ENCODE data around the gene FRAS1. TPM values are rescaled to one million over a fixed set of nuclear protein-coding genes. Genes with fewer than 3 reads are reported as not detected.
"Not testable (repeated sequence)": the region's sequence is repeated elsewhere in the genome, so short reads cannot be mapped to it uniquely, and the experiment has no call there.

The FRAS1 gene
- 0.65 TPM for total RNA-seq

GRCh38 chr4:78057135-78057599 lies at the start of gene FRAS1:
Gene FRAS1 (plus strand): TSS chr4:78057323. CDS start chr4:78058010, 687 bp downstream.
- ATAC-seq: peak; percentile 40
- no peak for DNase-seq (ENCODE audit: low spot score)

- not testable (repeated sequence) for DNase-seq (ENCODE audit: low spot score); ATAC-seq
These were observed 46.1 kb upstream of the FRAS1 start for GRCh38 chr4:78011003-78011402.

- DNase-seq (ENCODE audit: low spot score) (no peak), ATAC-seq (no peak)
These were observed 41.9 kb upstream of the FRAS1 start for GRCh38 chr4:78014889-78015886.

GRCh38 chr4:78018271-78019049 lies 38.7 kb upstream of the FRAS1 start:
- no peak for DNase-seq (ENCODE audit: low spot score)
- no peak for ATAC-seq

- DNase-seq (ENCODE audit: low spot score): no peak
- ATAC-seq: no peak
These were observed 37.7 kb upstream of the FRAS1 start for GRCh38 chr4:78019414-78019813.

GRCh38 chr4:78020677-78021076 lies 36.4 kb upstream of the FRAS1 start:
- ATAC-seq (no peak), DNase-seq (ENCODE audit: low spot score) (no peak)

- DNase-seq (ENCODE audit: low spot score): no peak
- ATAC-seq: no peak
These were observed 34.6 kb upstream of the FRAS1 start for GRCh38 chr4:78022517-78022916.

- ATAC-seq: no peak
- no peak for DNase-seq (ENCODE audit: low spot score)
These were observed 33.0 kb upstream of the FRAS1 start for GRCh38 chr4:78024085-78024484.

- no peak for ATAC-seq
- DNase-seq (ENCODE audit: low spot score): no peak
These were observed 32.5 kb upstream of the FRAS1 start for GRCh38 chr4:78024576-78025091.

GRCh38 chr4:78031417-78031950 lies 25.6 kb upstream of the FRAS1 start:
- ATAC-seq (no peak), DNase-seq (ENCODE audit: low spot score) (no peak)

- no peak for ATAC-seq
- no peak for DNase-seq (ENCODE audit: low spot score)
These were observed 24.7 kb upstream of the FRAS1 start for GRCh38 chr4:78032446-78032845.

- ATAC-seq: no peak
- no peak for DNase-seq (ENCODE audit: low spot score)
These were observed 24.2 kb upstream of the FRAS1 start for GRCh38 chr4:78032929-78033328.

GRCh38 chr4:78033861-78034260 lies 23.3 kb upstream of the FRAS1 start:
- DNase-seq (ENCODE audit: low spot score): no peak
- ATAC-seq: no peak

- no peak for DNase-seq (ENCODE audit: low spot score)
- ATAC-seq: no peak
These were observed 18.4 kb upstream of the FRAS1 start for GRCh38 chr4:78038704-78039103.

GRCh38 chr4:78039678-78040077 lies 17.4 kb upstream of the FRAS1 start:
- DNase-seq (ENCODE audit: low spot score): no peak
- no peak for ATAC-seq

GRCh38 chr4:78040431-78040830 lies 16.7 kb upstream of the FRAS1 start:
- ATAC-seq (no peak), DNase-seq (ENCODE audit: low spot score) (no peak)

GRCh38 chr4:78047366-78047765 lies 9.8 kb upstream of the FRAS1 start:
- no peak for ATAC-seq

GRCh38 chr4:78056265-78057129 lies 626 bp upstream of the FRAS1 start:
- ATAC-seq (peak; percentile 46), DNase-seq (ENCODE audit: low spot score) (peak; percentile 59)

More at GRCh38 chr4:78047366-78047765, 9.8 kb upstream of the FRAS1 start:
- no peak for DNase-seq (ENCODE audit: low spot score)

GRCh38 chr4:78057600-78058550 lies 752 bp downstream of the FRAS1 start:
- DNase-seq (ENCODE audit: low spot score) (peak; percentile 67), ATAC-seq (peak; percentile 87)
